Nephron progenitor cell (in vitro differentiated cells): ENCODE data around the gene R3HDM1.
A peak's percentile ranks its signal among the peaks of the same experiment; 100 is the strongest.
"Not testable (repeated sequence)": the region's sequence is repeated elsewhere in the genome, so short reads cannot be mapped to it uniquely, and the experiment has no call there.

Source experiments
- DNase-seq: peaks from one replicate; pipeline ENCODE4 v3.0.0; 2021
- H3K27ac Mint-ChIP-seq: 2 replicates; pipeline ENCODE4 v1.8.0; 2021; ENCODE audit warnings: mild to moderate bottlenecking, moderate library complexity, mixed read lengths
- H3K27me3 Mint-ChIP-seq: 2 replicates; pipeline ENCODE4 v1.8.0; 2021; ENCODE audit warnings: mild to moderate bottlenecking, low read depth, mixed read lengths; ENCODE audit not compliant: poor library complexity
- H3K36me3 Mint-ChIP-seq: 2 replicates; pipeline ENCODE4 v1.8.0; 2021; ENCODE audit warnings: low read depth, mixed read lengths
- H3K4me1 Mint-ChIP-seq: 2 replicates; pipeline ENCODE4 v1.8.0; 2021; ENCODE audit warnings: mixed read lengths
- H3K4me3 Mint-ChIP-seq: 2 replicates; pipeline ENCODE4 v1.8.0; 2021; ENCODE audit warnings: mild to moderate bottlenecking, moderate library complexity, mixed read lengths
- H3K9me3 Mint-ChIP-seq: 2 replicates; pipeline ENCODE4 v1.8.0; 2021; ENCODE audit warnings: mild to moderate bottlenecking, moderate library complexity, mixed read lengths
- CTCF ChIP-seq: fragments of 200-600 bp; sonication (generic); IDR thresholded peaks from 2 replicates; pipeline ENCODE4 v1.5.0; 2021; ENCODE audit warnings: antibody characterized with exemption

Gene R3HDM1

GRCh38 chr2:135647836-135648579 is 116.7 kb downstream of the R3HDM1 start:
- no peak for TF ChIP-seq CTCF
- no peak for DNase-seq
- peaks cover 72% of the 10 kb centered on the region for H3K36me3 Mint-ChIP-seq
- no peaks in the 10 kb centered on the region for H3K9me3 Mint-ChIP-seq
- H3K4me3 Mint-ChIP-seq: no peak overlapping the region
- H3K4me1 Mint-ChIP-seq: no peaks in the 10 kb centered on the region
- no peak overlapping the region for H3K27ac Mint-ChIP-seq
- H3K27me3 Mint-ChIP-seq: no peaks in the 10 kb centered on the region

GRCh38 chr2:135650721-135651120 is 119.4 kb downstream of the R3HDM1 start:
- Mint-ChIP-seq H3K27ac (no peak overlapping the region), H3K4me1 (no peaks in the 10 kb centered on the region), H3K4me3 (no peak overlapping the region), H3K27me3 (no peaks in the 10 kb centered on the region), H3K9me3 (no peaks in the 10 kb centered on the region), H3K36me3 (peaks cover 80% of the 10 kb centered on the region)
- TF ChIP-seq CTCF: no peak
- DNase-seq: no peak

DNA sequence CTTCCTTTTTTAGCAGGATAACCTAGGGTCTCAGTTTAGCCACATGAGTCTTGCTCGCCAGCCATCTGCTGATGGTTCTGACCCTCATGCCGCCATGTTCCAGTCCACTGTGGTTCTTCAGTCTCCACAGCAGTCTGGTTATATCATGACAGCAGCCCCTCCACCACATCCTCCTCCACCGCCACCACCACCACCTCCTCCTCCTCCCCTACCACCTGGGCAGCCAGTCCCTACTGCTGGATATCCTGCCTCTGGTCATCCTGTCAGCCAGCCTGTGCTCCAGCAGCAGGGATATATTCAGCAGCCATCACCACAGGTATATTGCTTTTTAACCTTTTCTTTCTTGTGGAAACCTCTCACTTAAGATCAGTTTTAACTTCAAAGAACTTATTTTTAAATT is 120.4 kb downstream of the R3HDM1 start:
- Mint-ChIP-seq H3K36me3 (peaks cover 85% of the 10 kb centered on the region), H3K27ac (no peak overlapping the region), H3K27me3 (no peaks in the 10 kb centered on the region), H3K4me3 (no peak overlapping the region), H3K9me3 (no peaks in the 10 kb centered on the region), H3K4me1 (no peaks in the 10 kb centered on the region)
- no peak for TF ChIP-seq CTCF
- DNase-seq: no peak

GRCh38 chr2:135654239-135654638 is 123.0 kb downstream of the R3HDM1 start:
- not testable (repeated sequence) for H3K4me3 Mint-ChIP-seq, H3K27me3 Mint-ChIP-seq, H3K27ac Mint-ChIP-seq, DNase-seq, H3K9me3 Mint-ChIP-seq, H3K4me1 Mint-ChIP-seq
- peaks cover 73% of the 10 kb centered on the region for H3K36me3 Mint-ChIP-seq

GRCh38 chr2:135657806-135658582 is 126.7 kb downstream of the R3HDM1 start:
- TF ChIP-seq CTCF: no peak
- no peak for DNase-seq
- Mint-ChIP-seq H3K4me3 (no peak overlapping the region), H3K4me1 (no peaks in the 10 kb centered on the region), H3K9me3 (no peaks in the 10 kb centered on the region), H3K36me3 (peaks cover 59% of the 10 kb centered on the region), H3K27me3 (no peaks in the 10 kb centered on the region), H3K27ac (peak overlapping the region; percentile 80)

GRCh38 chr2:135662088-135662487 is 130.8 kb downstream of the R3HDM1 start:
- no peak overlapping the region for H3K4me3 Mint-ChIP-seq
- no peaks in the 10 kb centered on the region for H3K27me3 Mint-ChIP-seq
- TF ChIP-seq CTCF: no peak
- no peak for DNase-seq
- no peak overlapping the region for H3K27ac Mint-ChIP-seq
- H3K4me1 Mint-ChIP-seq: peaks cover 2% of the 10 kb centered on the region
- H3K36me3 Mint-ChIP-seq: peaks cover 37% of the 10 kb centered on the region
- no peaks in the 10 kb centered on the region for H3K9me3 Mint-ChIP-seq
